Activated CD4-positive, alpha-beta T cell treated with anti-CD3 and anti-CD28 coated beads, Interleukin-2, amount 50 U/mL, for 16 hours (primary cell): ENCODE results near the gene ASH1L.

Experiments used
- DNase-seq: peaks from one replicate; pipeline ENCODE4 v3.0.0-alpha.2; 2020

ASH1L gene

DNA sequence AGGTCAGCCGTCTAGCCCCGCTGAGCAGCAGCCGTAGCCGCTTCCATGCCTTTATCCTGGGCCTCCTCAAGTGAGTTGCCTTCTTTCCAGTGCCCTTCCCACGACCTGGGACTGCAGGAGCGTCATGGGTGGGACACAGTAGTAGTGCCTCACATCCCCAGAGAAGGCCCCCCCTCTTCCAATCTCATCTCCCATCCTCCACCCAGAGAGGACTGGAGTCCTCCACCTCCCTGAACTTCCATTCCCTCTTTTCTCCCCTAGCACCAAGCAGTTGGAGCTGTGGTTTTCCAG lies 237.1 kb downstream of the ASH1L start:
- DNase-seq, result no peak

DNA sequence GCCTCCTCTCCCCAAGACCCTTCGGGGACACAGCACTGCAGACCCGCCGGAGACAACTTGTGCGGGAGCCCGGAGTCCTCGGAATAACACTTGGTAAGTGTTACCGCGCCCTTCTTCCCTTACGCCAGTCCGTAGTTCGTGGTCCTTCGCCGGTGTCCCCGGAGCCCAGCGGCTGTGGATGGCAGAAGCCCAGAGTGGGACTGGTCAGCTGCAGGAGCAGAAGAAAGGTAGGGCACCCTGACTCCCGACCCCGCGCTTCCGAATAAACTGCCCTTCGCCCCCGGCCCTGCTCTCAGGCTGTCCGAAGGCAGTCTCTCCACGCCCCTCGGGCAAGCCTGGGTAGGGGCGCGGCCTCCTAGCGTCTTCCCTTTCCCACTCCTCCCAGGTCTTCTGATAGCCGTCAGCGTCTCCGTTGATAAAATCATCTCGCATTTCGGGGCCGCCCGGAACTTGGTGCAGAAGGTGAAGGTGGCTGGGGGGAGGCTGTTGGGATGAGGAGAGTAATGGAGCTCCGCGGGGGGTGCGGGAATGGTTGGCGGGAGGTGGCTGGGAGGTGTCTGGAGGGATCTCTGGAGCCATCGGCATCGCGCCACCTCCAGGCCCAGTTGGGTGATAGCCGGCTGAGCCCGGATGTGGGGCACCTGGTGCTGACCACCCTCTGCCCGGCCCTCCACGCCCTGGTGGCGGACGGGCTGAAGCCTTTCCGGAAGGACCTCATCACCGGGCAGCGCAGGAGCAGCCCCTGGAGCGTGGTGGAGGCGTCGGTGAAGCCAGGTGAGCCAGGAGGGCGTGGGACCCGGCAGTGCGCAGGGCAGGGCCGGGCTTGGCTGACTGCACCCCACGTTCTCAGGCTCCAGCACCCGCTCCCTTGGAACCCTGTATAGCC lies 237.6 kb downstream of the ASH1L start:
- DNase-seq, result no peak

DNA sequence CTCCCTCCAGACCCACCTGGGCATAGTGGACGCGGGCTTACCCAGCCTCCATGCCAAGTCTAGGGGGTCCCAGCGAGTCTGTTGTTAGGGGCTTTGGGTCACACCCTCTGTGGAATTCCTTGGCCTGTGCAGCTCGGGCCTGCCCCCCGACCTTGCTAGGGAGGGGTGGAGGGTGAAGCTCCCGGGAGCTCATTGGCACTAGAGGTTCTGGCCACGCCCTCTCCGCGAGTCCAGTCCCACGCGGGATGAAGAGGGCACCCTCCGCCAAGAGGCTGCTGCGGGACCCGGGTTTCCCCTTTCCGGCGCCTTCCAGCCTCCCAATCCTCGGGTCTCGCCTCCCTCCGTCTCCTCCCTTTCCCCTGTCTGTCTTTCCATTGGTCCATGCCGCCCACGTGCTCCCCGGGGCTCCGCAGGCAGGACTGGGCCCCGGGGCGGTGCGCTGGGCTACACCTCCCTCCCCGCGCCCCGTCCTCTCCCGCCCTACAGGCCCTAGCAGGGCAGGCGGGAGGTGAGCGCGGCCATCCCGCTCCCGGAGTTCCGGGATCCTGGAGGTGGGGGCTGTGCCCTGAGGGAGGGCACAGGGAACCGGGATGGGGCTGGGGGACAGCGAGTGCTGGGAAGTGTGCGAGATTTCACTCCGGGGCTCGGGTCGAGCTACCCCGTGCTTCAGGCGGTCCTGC lies 238.4 kb downstream of the ASH1L start:
- peak; percentile 95 for DNase-seq

DNA sequence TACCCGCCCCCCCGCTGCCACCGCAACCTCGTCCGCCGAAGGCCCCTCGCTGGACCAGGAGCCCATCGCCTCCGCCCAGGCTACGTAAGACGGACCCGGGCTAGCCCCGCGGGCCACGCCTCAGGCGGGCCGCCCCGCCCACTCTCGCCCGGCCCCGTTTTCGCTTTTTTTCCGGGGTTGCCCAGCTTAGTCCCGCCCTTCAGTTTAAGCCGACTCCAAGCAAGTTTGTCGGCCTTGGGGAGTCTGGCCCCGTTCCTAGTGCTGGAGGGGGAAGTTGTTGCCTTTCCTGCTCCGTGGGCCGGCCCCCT lies 238.9 kb downstream of the ASH1L start:
- peak; percentile 88 for DNase-seq

DNA sequence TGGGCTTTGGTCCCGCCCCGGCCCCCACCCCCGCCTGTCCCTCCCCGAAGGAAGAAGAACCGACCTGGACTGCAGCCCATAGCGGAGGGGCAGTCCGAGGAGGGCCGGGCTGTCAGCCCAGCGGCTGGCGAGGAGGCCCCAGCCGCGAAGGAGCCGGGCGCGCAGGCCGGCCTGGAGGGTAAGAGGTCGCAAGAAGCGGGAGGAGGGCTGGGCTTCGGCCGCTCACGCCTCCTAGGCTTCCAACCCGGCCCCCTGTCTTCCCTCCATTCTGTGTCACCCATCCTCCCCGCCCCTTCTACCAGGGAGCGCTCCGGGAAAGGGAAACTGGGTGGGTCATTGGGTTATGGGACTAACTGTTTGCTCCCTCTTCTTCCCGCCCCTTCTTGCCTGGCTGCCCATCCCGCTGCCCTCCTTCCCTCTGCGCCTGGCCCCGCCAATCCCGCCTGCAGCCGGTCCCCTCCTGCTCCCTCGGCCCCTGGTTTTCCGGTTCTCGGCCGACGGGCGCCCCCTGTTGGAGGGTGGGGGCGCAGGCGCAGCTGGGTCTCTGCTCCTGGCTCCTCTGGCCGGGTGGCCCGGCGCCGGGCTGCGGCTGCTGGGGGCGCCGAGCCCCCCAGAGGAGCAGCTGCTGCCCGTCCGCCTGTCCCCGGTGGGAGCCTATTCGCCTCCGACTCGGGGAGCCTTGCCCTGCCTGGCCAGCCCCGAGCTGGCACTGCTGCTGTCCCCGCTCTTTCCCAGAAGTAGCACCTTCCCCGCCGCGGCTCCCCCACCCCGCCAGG lies 239.5 kb downstream of the ASH1L start:
- DNase-seq, result peak; percentile 85

DNA sequence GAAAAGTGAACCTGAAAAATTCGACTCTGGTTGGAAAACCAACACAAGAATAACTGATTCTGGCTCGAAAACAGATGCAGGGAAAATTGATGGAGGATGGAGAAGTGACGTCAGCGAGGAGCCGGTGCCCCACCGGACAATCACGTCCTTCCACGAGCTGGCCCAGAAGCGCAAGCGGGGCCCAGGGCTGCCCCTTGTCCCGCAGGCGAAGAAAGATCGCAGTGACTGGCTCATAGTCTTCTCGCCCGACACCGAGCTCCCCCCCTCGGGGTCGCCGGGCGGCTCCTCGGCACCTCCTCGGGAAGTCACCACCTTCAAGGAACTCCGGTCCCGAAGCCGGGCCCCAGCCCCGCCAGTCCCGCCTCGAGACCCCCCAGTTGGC lies 240.0 kb downstream of the ASH1L start:
- no peak for DNase-seq

DNA sequence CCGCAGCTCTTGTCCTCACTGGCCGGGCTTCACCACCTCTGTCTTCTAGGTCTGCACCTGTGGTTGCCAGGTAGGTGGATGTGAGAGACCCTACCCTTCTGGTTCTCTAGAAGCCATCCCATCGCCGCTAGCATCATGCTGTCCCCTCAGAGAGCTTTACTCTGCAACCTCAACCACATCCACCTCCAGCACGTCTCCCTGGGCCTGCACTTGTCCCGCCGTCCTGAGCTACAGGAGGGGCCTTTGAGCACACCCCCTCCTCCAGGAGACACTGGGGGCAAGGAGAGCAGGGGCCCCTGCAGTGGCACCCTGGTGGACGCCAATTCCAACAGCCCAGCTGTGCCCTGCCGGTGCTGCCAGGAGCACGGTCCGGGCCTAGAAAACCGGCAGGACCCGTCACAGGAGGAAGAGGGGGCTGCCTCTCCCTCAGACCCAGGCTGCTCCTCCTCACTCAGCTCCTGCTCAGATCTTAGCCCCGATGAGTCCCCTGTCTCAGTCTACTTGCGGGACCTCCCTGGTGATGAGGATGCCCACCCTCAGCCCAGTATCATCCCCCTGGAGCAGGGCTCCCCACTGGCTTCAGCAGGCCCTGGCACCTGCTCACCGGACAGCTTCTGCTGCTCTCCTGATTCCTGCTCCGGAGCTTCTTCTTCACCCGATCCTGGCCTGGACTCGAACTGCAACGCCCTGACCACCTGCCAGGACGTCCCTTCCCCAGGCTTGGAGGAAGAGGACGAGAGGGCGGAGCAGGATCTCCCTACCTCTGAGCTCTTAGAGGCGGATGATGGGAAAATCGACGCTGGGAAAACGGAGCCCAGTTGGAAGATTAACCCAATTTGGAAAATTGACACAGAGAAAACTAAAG lies 240.7 kb downstream of the ASH1L start:
- DNase-seq, result no peak

DNA sequence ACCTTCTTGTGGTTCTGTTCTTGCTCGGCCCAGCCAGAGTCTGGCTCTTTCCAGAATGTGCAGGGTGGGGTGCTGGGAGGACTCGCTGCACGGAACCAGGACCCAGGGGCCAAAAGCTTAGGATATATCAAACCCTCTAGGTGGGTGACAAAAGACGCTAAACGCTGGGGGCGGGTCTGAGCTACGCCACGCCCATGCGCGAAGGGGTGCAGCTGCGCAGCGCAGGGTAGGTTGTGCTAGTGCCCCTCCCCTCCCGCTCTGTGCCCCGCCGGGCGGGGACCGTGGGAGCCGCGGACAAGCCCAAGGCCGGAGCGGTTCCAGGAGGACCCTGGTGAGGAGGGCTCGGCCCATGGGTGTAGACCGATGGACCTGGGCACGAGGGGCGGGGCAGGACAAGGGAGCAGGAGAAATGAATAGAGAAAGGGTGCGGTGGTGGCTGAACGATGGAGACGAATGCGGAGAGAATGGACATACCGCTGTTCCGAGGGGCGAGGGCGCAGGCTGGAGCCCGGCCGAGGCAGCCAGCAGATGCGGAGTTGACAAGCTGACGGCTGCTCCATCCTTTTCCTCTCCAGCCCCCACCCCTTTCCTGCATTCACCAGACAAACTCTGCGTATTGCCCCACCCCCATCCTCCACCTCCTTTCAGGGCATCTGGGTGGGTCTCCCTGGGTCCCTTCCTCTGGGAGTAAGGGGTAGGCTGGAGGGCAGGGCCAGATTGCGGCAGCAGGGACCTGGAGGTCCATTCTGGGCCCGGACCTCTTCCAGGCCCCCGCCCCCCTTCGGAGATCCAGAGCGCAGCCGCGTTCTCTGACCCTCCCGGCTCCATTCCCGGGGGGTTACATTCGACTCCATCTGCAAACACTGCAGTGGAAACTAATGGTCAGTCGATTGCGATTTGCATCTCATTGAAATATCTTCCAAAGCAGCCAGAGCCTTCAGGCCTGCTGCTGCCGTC lies 241.7 kb downstream of the ASH1L start, which contains the start of gene RUSC1:
Gene RUSC1 (plus strand): TSS at position 234 of the 957 bp plus-strand sequence. CDS start 880 bp downstream, outside the sequence.
- DNase-seq, result peak; percentile 75

DNA sequence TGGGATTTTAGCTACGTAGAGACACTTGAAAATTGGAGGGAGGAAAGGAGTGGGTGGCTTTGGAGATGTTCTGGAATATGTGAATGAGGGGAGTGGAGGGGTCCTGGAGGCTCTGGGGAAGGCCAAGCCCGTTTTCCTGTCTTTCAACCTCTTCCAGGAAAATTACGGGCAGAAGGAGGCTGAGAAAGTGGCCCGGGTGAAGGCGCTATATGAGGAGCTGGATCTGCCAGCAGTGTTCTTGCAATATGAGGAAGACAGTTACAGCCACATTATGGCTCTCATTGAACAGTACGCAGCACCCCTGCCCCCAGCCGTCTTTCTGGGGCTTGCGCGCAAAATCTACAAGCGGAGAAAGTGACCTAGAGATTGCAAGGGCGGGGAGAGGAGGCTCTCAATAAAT lies 242.4 kb downstream of the ASH1L start:
- no peak for DNase-seq

DNA sequence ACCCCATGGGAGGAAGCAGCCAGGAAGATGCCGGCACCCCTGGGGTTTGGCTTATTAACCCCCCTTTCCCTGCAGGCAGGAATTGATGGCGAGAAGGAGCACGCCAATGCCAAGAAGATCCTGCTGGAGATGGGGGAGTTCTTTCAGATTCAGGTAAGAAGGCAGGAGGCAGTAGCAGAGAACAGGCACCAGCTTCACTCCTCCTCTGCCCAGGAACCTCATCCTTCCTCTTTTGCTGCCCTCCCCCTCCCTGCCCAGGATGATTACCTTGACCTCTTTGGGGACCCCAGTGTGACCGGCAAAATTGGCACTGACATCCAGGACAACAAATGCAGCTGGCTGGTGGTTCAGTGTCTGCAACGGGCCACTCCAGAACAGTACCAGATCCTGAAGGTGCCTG lies 243.1 kb downstream of the ASH1L start:
- DNase-seq, result no peak

DNA sequence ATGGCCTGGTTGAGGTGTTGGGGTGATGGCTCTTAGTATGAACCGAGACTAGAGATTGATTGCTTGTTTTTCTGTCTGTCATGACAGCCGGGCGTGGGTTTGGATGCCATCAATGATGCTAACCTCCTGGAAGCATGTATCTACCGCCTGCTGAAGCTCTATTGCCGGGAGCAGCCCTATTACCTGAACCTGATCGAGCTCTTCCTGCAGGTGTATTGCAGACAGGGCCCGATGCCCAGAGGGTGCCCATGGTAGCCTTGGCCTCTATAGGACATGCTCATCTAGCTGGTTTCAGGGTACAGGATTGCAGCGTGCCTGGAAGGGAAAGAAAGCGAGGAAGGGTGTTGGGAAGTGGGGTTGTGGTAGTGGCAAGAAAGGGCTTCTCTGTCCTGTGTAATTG lies 244.5 kb downstream of the ASH1L start:
- DNase-seq, result no peak

DNA sequence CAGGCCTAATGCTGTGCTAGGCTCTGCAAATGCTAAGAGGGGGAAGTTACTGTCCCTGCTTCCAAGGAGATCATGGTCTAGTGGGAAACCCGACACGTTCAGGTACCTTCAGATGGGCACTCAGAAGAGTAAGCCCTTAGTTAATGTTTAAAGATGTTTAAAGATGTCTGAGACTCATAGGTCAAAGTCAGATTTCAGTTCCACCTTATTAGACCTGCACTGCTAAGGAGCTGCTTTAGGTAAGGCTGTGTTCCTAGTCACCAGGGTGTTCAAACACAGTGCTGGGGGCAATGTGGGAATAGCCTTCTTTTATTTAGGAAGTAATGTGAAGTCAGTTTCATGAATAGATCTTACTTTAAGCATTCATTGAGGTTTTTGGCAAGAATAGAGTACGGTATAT lies 245.7 kb downstream of the ASH1L start:
- no peak for DNase-seq

DNA sequence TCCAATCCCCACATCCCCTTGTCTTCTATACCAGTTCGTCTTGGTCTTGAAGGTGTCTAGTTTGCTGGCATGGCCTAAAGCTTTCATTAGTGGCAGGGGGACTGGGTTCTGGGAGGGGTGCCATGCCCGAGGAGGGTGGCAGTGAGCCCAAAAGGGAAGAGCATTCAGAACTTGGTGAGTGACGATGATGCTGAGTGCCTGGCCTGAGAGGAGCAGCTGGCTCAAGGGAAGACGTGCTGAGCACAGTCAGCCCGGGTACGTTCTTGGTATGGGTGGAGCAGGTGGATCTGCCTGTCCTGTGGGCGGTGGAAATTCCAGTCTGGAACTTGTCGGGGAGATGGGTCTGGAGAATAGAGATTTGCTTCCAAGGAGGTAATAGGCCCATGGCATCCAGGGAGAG lies 249.3 kb downstream of the ASH1L start:
- no peak for DNase-seq

DNA sequence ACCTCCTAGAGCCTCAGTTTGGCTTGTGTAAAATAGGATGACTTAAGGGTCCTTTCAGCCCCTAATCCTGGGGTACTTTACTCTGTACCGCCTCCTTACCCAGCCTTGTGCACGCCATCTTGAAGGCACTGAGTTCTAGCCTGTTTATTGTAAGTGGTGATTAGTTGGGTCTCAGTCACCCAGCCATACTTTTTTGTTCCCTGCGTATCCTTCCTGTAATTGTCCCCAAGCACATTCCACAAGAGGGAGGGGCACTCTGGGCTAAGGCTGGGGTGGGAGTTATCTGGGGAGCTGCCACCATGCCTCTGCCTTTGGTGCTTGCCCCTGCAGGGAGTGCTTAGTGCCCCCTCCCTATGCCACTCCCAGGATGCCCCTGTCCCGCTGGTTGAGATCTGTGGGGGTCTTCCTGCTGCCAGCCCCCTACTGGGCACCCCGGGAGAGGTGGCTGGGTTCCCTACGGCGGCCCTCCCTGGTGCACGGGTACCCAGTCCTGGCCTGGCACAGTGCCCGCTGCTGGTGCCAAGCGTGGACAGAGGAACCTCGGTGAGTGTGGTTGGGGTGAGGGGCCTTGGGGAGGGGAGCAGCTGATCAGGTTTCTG lies 253.1 kb downstream of the ASH1L start:
- no peak for DNase-seq

DNA sequence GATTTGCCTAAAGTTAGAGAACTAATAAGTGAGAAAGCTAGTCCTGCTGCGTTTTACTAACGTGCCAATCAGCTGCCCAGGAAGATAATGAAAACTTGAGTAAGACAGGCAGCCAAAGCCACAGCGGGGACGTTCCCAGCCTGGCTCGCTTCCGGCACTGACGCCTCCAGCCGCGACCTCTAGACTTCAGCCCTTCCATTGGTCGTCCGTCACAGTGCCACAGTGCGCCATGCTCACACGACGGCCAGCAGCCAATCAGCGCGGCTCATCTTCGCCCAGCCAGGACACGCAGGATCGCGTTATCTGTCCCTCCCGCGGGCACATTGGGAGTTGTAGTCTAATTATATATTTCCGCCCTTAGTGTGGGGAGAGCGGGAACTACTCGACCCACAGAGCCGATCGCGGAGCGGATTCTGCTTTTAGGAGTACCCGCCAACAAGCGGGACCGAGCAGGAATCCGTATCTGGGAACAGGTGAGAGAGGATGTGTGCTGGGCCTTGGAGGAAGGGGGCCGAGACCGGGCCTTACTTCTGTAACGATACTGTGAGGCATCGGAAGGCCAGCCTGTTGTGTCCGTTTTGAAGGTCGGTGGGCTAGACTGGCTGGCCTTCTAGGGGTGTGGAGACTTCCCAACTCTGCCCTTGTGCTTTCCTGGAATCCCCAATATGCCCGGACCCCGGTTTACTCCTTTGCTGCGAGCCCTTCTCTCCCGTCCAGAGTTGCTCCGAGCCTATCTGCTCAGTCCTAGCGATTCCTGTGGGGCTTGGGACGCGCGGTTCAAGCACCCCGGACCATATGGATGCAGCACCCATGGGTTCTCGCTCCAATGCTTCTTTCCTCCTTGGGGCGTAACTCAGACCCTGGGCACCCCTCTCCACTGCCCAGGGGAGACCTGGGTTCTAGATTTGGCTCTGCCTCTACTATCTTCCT lies 253.8 kb downstream of the ASH1L start, which contains the start of gene FDPS:
Gene FDPS (plus strand): TSS at position 374 of the 930 bp plus-strand sequence. CDS start 924 bp downstream, outside the sequence.
- DNase-seq, result peak; percentile 99

DNA sequence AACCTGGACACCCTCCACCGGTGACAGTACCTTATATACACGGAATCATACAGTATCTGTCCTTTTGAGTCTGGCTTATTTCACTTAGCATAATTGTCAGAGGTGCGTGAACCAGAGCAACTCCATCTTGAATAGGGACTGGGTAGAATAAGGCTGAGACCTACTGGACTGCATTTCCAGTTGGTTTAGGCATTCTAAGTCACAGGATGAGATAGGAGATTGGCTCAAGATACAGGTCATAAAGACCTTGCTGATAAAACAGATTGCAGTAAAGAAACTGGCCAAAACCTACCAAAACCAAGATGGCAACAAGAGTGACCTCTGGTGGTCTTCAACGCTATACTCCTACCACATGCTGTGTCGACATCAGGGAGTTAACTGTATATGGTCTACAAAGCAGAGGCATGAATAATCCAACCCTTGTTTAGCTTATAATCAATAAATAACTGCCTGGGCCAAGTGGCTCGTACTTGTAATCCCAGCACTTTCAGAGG lies 255.3 kb downstream of the ASH1L start:
- peak; percentile 42 for DNase-seq

DNA sequence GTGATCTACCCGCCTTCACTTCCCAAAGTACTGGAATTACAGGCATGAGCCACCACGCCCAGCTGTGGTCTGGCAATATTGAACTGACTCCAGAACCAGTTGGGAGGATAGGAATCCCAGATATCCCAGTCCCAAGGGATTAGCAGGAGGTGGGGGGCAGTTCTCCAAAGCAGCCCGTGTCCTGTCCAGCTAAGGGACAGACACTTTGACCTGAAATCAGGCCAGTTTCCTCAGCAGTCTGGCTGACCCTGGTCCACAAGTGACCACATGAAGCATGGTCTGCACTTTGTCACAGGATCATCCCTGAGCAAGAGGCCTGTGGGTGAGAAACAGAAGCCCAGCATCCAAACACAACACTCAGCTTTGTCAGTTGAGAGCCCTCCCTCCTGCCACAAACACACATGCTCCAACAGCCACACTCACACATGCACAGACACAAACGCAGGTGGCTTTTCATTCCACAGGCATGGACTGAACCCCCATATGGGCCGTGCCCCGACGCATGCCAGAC lies 256.7 kb downstream of the ASH1L start:
- DNase-seq, result no peak

DNA sequence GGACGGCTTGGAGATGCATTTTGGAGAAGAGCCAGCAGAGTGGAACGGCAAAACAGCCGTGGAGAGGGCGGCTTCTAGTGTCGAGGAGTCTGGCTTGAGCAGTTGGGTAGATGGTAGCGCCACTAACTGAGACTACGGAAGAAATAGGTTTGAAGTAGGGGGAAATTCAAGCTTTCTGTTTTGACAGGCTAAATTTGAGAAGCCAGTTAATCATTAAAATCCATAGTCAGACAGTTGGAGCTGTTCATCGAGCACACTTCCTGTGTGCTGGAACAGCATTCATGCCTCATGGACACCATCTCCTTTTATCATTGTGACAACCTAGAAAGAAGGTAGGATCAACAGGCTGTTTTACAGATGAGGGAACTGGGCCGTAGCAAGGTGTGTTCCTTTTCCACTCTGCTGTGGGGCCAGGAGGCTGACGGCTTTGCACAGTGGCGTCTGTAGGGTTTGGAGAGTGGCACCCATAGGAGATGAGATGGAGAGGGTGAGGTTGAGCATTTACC lies 258.0 kb downstream of the ASH1L start:
- no peak for DNase-seq

DNA sequence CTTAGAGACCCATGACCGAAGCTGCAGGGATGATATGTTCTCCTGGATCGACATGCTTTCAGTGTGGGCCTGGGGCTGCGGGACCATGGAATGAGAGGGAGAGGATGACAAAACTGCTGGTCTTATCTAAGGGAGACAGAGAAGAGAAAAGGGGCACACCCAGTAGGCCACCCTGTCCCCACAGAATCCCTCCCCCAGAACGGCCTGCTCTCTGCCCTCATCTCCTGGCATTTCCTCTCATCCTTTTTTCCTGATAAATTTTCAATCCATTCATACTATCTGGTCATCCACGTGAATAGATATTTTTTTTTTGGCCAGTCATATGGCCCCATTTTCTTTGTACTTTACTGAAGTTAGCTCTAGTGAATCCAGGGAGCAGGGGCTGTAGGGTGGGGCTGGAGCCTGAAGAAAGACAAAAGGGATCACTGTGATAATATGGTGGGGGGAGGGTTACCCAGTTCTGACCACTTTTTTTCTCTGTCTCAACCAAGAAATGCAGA lies 261.2 kb downstream of the ASH1L start, which contains the start of gene PKLR:
Gene PKLR (minus strand): TSS at position 97 of the 500 bp plus-strand sequence. CDS start 43 bp downstream, at position 54.
- no peak for DNase-seq
